OCI-LY3 (cell line): ENCODE data around the gene LSMEM2.

Experiments used
- EZH2phosphoT487 ChIP-seq: fragments of 200-600 bp; shearing (Covaris generic); IDR thresholded peaks from 2 replicates; pipeline ENCODE4 v1.6.1; 2018; ENCODE audit warnings: antibody characterized with exemption, mixed run types, low read depth
- TF ChIP-seq, protein P1 (sequence below): fragments of 200-600, 300-600 bp; sonication (generic); IDR thresholded peaks from 2 replicates; pipeline ENCODE4 v1.5.1; 2014; ENCODE audit warnings: antibody characterized with exemption, low read length, low read depth

- no peak for TF ChIP-seq EZH2phosphoT487
- TF ChIP-seq, protein P1, sequence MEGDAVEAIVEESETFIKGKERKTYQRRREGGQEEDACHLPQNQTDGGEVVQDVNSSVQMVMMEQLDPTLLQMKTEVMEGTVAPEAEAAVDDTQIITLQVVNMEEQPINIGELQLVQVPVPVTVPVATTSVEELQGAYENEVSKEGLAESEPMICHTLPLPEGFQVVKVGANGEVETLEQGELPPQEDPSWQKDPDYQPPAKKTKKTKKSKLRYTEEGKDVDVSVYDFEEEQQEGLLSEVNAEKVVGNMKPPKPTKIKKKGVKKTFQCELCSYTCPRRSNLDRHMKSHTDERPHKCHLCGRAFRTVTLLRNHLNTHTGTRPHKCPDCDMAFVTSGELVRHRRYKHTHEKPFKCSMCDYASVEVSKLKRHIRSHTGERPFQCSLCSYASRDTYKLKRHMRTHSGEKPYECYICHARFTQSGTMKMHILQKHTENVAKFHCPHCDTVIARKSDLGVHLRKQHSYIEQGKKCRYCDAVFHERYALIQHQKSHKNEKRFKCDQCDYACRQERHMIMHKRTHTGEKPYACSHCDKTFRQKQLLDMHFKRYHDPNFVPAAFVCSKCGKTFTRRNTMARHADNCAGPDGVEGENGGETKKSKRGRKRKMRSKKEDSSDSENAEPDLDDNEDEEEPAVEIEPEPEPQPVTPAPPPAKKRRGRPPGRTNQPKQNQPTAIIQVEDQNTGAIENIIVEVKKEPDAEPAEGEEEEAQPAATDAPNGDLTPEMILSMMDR = no peak
Observed at GRCh38 chr3:50296721-50297383, 18.0 kb downstream of the LSMEM2 start.
